Neural progenitor cell (in vitro differentiated cells): ENCODE results near the gene PLB1.

Experiments
- EZH2 ChIP-seq: fragments of 200-600 bp; sonication (generic); IDR thresholded peaks from 2 replicates; pipeline ENCODE4 v1.6.1; 2017; ENCODE audit warnings: antibody characterized with exemption, mild to moderate bottlenecking, moderate library complexity
- EZH2phosphoT487 ChIP-seq: fragments of 200-600 bp; sonication (generic); IDR thresholded peaks from 2 replicates; pipeline ENCODE4 v1.6.1; 2017; ENCODE audit warnings: antibody characterized with exemption
- TF ChIP-seq, protein P1 (sequence below): fragments of 200-600 bp; sonication (generic); IDR thresholded peaks from 2 replicates; pipeline ENCODE4 v1.5.1; 2017; ENCODE audit warnings: antibody characterized with exemption, mild to moderate bottlenecking

- TF ChIP-seq, protein P1, sequence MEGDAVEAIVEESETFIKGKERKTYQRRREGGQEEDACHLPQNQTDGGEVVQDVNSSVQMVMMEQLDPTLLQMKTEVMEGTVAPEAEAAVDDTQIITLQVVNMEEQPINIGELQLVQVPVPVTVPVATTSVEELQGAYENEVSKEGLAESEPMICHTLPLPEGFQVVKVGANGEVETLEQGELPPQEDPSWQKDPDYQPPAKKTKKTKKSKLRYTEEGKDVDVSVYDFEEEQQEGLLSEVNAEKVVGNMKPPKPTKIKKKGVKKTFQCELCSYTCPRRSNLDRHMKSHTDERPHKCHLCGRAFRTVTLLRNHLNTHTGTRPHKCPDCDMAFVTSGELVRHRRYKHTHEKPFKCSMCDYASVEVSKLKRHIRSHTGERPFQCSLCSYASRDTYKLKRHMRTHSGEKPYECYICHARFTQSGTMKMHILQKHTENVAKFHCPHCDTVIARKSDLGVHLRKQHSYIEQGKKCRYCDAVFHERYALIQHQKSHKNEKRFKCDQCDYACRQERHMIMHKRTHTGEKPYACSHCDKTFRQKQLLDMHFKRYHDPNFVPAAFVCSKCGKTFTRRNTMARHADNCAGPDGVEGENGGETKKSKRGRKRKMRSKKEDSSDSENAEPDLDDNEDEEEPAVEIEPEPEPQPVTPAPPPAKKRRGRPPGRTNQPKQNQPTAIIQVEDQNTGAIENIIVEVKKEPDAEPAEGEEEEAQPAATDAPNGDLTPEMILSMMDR, result no peak
- no peak for TF ChIP-seq EZH2phosphoT487
- no peak for TF ChIP-seq EZH2
Measured at GRCh38 chr2:28493636-28494035, 2.2 kb upstream of the PLB1 start.
